NB4 (cell line): Measurements from ENCODE around the gene WDFY4.

ENCODE experiments used
- MAX ChIP-seq: IDR thresholded peaks from 2 replicates; pipeline ENCODE4 v1.6.1; 2011; ENCODE audit warnings: low read depth, low read length
- MYC ChIP-seq: IDR thresholded peaks from 2 replicates; pipeline ENCODE4 v1.6.1; 2011; ENCODE audit warnings: low read depth, low read length
- POLR2A ChIP-seq: IDR thresholded peaks from 2 replicates; pipeline ENCODE4 v1.6.1; 2011; ENCODE audit warnings: mild to moderate bottlenecking; ENCODE audit not compliant: insufficient read length; ENCODE audit errors: extremely low read depth
- TF ChIP-seq, protein P1 (sequence below): IDR thresholded peaks from one replicate; pipeline ENCODE4 v1.5.1; 2012; ENCODE audit warnings: low read depth, low read length

GRCh38 chr10:48684792-48685623 is at the start of gene WDFY4:
- TF ChIP-seq, protein P1, sequence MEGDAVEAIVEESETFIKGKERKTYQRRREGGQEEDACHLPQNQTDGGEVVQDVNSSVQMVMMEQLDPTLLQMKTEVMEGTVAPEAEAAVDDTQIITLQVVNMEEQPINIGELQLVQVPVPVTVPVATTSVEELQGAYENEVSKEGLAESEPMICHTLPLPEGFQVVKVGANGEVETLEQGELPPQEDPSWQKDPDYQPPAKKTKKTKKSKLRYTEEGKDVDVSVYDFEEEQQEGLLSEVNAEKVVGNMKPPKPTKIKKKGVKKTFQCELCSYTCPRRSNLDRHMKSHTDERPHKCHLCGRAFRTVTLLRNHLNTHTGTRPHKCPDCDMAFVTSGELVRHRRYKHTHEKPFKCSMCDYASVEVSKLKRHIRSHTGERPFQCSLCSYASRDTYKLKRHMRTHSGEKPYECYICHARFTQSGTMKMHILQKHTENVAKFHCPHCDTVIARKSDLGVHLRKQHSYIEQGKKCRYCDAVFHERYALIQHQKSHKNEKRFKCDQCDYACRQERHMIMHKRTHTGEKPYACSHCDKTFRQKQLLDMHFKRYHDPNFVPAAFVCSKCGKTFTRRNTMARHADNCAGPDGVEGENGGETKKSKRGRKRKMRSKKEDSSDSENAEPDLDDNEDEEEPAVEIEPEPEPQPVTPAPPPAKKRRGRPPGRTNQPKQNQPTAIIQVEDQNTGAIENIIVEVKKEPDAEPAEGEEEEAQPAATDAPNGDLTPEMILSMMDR: no peak
- TF ChIP-seq POLR2A: peak; percentile 73
- TF ChIP-seq MAX: peak; percentile 86
- TF ChIP-seq MYC: peak; percentile 92
